Mammary epithelial cell (primary cell): ENCODE measurements around the gene CACNG8.

Experiments
- CTCF ChIP-seq, 2 donors: IDR thresholded peaks in 1 of 2; conservative IDR thresholded peaks in 1 of 2; 2 replicates each; pipeline ENCODE4 v1.5.1; 2011 to 2012; ENCODE audit warnings: inconsistent platforms in 2 of 2, low read length in 2 of 2, mild to moderate bottlenecking in 2 of 2, control low read depth in 1 of 2, low read depth in 1 of 2; ENCODE audit not compliant: insufficient read depth in 1 of 2; ENCODE audit errors: extremely low read depth in 1 of 2
- EZH2 ChIP-seq: IDR thresholded peaks from 2 replicates; pipeline ENCODE4 v1.6.1; 2012; ENCODE audit warnings: low read length, inconsistent platforms, borderline replicate concordance

- TF ChIP-seq CTCF (conservative IDR thresholded peaks at IDR 0.05 in 1 of 2, IDR thresholded peaks at IDR 0.05 in 1 of 2; ENCODE audit: extremely low read depth in 1 of 2, insufficient read depth in 1 of 2, low read depth in 1 of 2, low read length in 2 of 2) = no peak
- TF ChIP-seq EZH2 = no peak
These were observed 17.8 kb upstream of the CACNG8 start for GRCh38 chr19:53944933-53945332.
